ENCODE data around the gene PALLD. TPM values are rescaled to one million over a fixed set of nuclear protein-coding genes. Genes with fewer than 3 reads are reported as not detected.

The PALLD gene
- total RNA-seq, 5 donors from 2014 or later (not counting 1 experiment from before 2014, with no cell fraction given), result 0.56 to 1.9 (median 0.93) TPM

GRCh38 chr4:168622600-168622999 lies 125.7 kb downstream of the PALLD start:
- Mint-ChIP-seq H3K4me1 (no peaks in the 10 kb centered on the region), H3K9me3 (no peaks in the 10 kb centered on the region), H3K4me3 (no peak overlapping the region), H3K27ac (no peak overlapping the region), H3K27me3 (peaks cover 28 to 31% of the 10 kb centered on the region in 2 donors), H3K36me3 (no peaks in the 10 kb centered on the region)
- DNase-seq, result no peak
- ATAC-seq (replicated peaks in 1 of 4), result no peak
- 83% methylated on average over 4 of the region's 5 CpGs for WGBS (ENCODE audit: insufficient coverage)
- ChIA-PET POLR2A (no interaction called here), CTCF (no interaction called here)
- peaks cover 0 to 5% of the 10 kb centered on the region in 2 experiments for H3K27me3 ChIP-seq (replicated peaks in 1 of 2; ENCODE audit: control insufficient read depth in 2 of 2, extremely low read depth in 1 of 2, insufficient read depth in 2 of 2, low read length in 1 of 2)
- no peaks in the 10 kb centered on the region for H3K36me3 ChIP-seq (ENCODE audit: control insufficient read depth in 2 of 2, extremely low read depth in 1 of 2, insufficient read depth in 1 of 2, low read length in 1 of 2)
- no peak overlapping the region for H3K4me3 ChIP-seq (ENCODE audit: control insufficient read depth in 1 of 2, extremely low read depth in 1 of 2, low read length in 1 of 2)
- no peak overlapping the region for H3K27ac ChIP-seq (ENCODE audit: low read length)
- H3K9me3 ChIP-seq, result no peaks in the 10 kb centered on the region
- no peaks in the 10 kb centered on the region for H3K4me1 ChIP-seq (ENCODE audit: control insufficient read depth in 1 of 2, extremely low read depth in 1 of 2, insufficient read depth in 2 of 2, low read length in 2 of 2)

DNA sequence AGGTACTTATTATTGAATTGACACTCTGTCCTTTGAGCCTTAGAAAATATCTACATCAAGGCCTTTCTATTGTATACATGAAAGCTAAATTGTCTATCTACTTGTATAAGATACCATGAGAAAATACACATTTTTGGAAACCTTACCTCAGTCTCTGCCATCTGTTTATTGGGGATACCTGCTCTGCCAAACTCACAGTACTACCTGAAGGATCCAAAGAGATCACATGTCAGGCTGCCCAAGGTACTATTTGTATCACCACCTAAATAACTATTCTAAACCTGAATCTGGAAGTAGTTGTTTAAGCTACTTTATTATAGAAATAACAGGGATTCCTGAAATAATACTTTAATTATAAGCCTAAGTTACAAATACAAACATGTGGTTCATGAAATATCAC lies 126.2 kb downstream of the PALLD start:
- Mint-ChIP-seq H3K27ac (no peak overlapping the region), H3K9me3 (no peaks in the 10 kb centered on the region), H3K36me3 (no peaks in the 10 kb centered on the region), H3K4me3 (no peak overlapping the region), H3K27me3 (peaks cover 28 to 31% of the 10 kb centered on the region in 2 donors), H3K4me1 (no peaks in the 10 kb centered on the region)
- ATAC-seq (replicated peaks in 1 of 4) (no peak), DNase-seq (no peak)
- Histone ChIP-seq H3K36me3 (ENCODE audit: control insufficient read depth in 2 of 2, extremely low read depth in 1 of 2, insufficient read depth in 1 of 2, low read length in 1 of 2) (no peaks in the 10 kb centered on the region), H3K27me3 (replicated peaks in 1 of 2; ENCODE audit: control insufficient read depth in 2 of 2, extremely low read depth in 1 of 2, insufficient read depth in 2 of 2, low read length in 1 of 2) (peaks cover 0 to 5% of the 10 kb centered on the region in 2 experiments), H3K27ac (ENCODE audit: low read length) (no peak overlapping the region), H3K9me3 (no peaks in the 10 kb centered on the region), H3K4me1 (ENCODE audit: control insufficient read depth in 1 of 2, extremely low read depth in 1 of 2, insufficient read depth in 2 of 2, low read length in 2 of 2) (no peaks in the 10 kb centered on the region), H3K4me3 (ENCODE audit: control insufficient read depth in 1 of 2, extremely low read depth in 1 of 2, low read length in 1 of 2) (no peak overlapping the region)
- ChIA-PET POLR2A (no interaction called here), CTCF (no interaction called here)

GRCh38 chr4:168623484-168623883 lies 126.6 kb downstream of the PALLD start:
- Histone ChIP-seq H3K9me3 (no peaks in the 10 kb centered on the region), H3K27me3 (replicated peaks in 1 of 2; ENCODE audit: control insufficient read depth in 2 of 2, extremely low read depth in 1 of 2, insufficient read depth in 2 of 2, low read length in 1 of 2) (peaks cover 0 to 5% of the 10 kb centered on the region in 2 experiments), H3K4me3 (ENCODE audit: control insufficient read depth in 1 of 2, extremely low read depth in 1 of 2, low read length in 1 of 2) (no peak overlapping the region), H3K27ac (ENCODE audit: low read length) (no peak overlapping the region), H3K36me3 (ENCODE audit: control insufficient read depth in 2 of 2, extremely low read depth in 1 of 2, insufficient read depth in 1 of 2, low read length in 1 of 2) (no peaks in the 10 kb centered on the region), H3K4me1 (ENCODE audit: control insufficient read depth in 1 of 2, extremely low read depth in 1 of 2, insufficient read depth in 2 of 2, low read length in 2 of 2) (no peaks in the 10 kb centered on the region)
- Mint-ChIP-seq H3K36me3 (no peaks in the 10 kb centered on the region), H3K9me3 (no peaks in the 10 kb centered on the region), H3K27ac (no peak overlapping the region), H3K4me1 (no peaks in the 10 kb centered on the region), H3K4me3 (no peak overlapping the region), H3K27me3 (peaks cover 31 to 35% of the 10 kb centered on the region in 2 donors)
- DNase-seq (no peak), ATAC-seq (replicated peaks in 1 of 4) (no peak)
- ChIA-PET CTCF (no interaction called here), POLR2A (interaction anchor here in 1 of 2 donors (0.6 kb wide), 1 partner anchor 29 kb away, joined by 3 read pairs; no protein-coding TSS in a partner anchor)
- WGBS (ENCODE audit: insufficient coverage), result 100% methylated on average over 1 of the region's 5 CpGs

DNA sequence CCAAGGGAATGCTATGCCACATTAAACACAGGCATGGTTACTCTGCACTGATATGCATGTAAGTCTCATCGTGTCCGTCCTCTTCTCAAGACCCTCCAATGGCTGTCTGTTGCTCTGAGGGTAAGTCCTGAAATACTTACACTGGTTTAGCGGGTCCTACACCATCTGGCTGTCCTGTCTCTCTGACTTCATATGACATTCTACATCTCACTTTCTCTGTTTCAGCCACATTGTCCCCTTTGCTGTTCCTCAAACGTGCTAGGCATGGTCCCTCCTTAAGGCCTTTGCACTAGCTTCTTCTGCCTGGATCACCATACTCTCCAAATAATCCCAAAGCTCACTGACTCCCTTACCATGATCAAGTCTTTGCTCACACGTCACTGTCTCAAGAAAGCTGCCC lies 131.4 kb downstream of the PALLD start:
- Histone ChIP-seq H3K27me3 (replicated peaks in 1 of 2; ENCODE audit: control insufficient read depth in 2 of 2, extremely low read depth in 1 of 2, insufficient read depth in 2 of 2, low read length in 1 of 2) (peaks cover 14 to 17% of the 10 kb centered on the region in 2 experiments), H3K4me1 (ENCODE audit: control insufficient read depth in 1 of 2, extremely low read depth in 1 of 2, insufficient read depth in 2 of 2, low read length in 2 of 2) (peaks cover 0 to 7% of the 10 kb centered on the region in 2 experiments), H3K4me3 (ENCODE audit: control insufficient read depth in 1 of 2, extremely low read depth in 1 of 2, low read length in 1 of 2) (no peak overlapping the region), H3K36me3 (ENCODE audit: control insufficient read depth in 2 of 2, extremely low read depth in 1 of 2, insufficient read depth in 1 of 2, low read length in 1 of 2) (no peaks in the 10 kb centered on the region), H3K9me3 (no peaks in the 10 kb centered on the region), H3K27ac (ENCODE audit: low read length) (no peak overlapping the region)
- DNase-seq, result no peak
- 80% methylated on average over 5 of the region's 5 CpGs for WGBS (ENCODE audit: insufficient coverage)
- ChIA-PET CTCF (no interaction called here), POLR2A (no interaction called here)
- Mint-ChIP-seq H3K4me3 (no peak overlapping the region), H3K27me3 (peaks cover 39 to 50% of the 10 kb centered on the region in 2 donors), H3K4me1 (peaks cover 8 to 14% (median 14%) of the 10 kb centered on the region in 3 donors), H3K27ac (no peak overlapping the region), H3K36me3 (no peaks in the 10 kb centered on the region), H3K9me3 (no peaks in the 10 kb centered on the region)
- no peak for ATAC-seq (replicated peaks in 1 of 4)

- Histone ChIP-seq H3K27me3 (replicated peaks in 1 of 2; ENCODE audit: control insufficient read depth in 2 of 2, extremely low read depth in 1 of 2, insufficient read depth in 2 of 2, low read length in 1 of 2) (peaks cover 18 to 21% of the 10 kb centered on the region in 2 experiments), H3K27ac (ENCODE audit: low read length) (no peak overlapping the region), H3K9me3 (no peaks in the 10 kb centered on the region), H3K36me3 (ENCODE audit: control insufficient read depth in 2 of 2, extremely low read depth in 1 of 2, insufficient read depth in 1 of 2, low read length in 1 of 2) (no peaks in the 10 kb centered on the region), H3K4me3 (ENCODE audit: control insufficient read depth in 1 of 2, extremely low read depth in 1 of 2, low read length in 1 of 2) (no peak overlapping the region), H3K4me1 (ENCODE audit: control insufficient read depth in 1 of 2, extremely low read depth in 1 of 2, insufficient read depth in 2 of 2, low read length in 2 of 2) (peaks cover 6 to 7% of the 10 kb centered on the region in 2 experiments)
- POLR2A ChIA-PET, result no interaction called here
- H3K9me3 Mint-ChIP-seq, result no peaks in the 10 kb centered on the region
- CTCF ChIA-PET, result no interaction called here
- no peak overlapping the region for H3K27ac Mint-ChIP-seq
- 86% methylated on average over 4 of the region's 4 CpGs for WGBS (ENCODE audit: insufficient coverage)
- H3K4me1 Mint-ChIP-seq, result peaks cover 8 to 14% (median 14%) of the 10 kb centered on the region in 3 donors
- no peak overlapping the region for H3K4me3 Mint-ChIP-seq
- DNase-seq (no peak), ATAC-seq (replicated peaks in 1 of 4) (no peak)
- H3K36me3 Mint-ChIP-seq, result no peaks in the 10 kb centered on the region
- H3K27me3 Mint-ChIP-seq, result peaks cover 38 to 53% of the 10 kb centered on the region in 2 donors
Observed at GRCh38 chr4:168629566-168629965, 132.7 kb downstream of the PALLD start.

DNA sequence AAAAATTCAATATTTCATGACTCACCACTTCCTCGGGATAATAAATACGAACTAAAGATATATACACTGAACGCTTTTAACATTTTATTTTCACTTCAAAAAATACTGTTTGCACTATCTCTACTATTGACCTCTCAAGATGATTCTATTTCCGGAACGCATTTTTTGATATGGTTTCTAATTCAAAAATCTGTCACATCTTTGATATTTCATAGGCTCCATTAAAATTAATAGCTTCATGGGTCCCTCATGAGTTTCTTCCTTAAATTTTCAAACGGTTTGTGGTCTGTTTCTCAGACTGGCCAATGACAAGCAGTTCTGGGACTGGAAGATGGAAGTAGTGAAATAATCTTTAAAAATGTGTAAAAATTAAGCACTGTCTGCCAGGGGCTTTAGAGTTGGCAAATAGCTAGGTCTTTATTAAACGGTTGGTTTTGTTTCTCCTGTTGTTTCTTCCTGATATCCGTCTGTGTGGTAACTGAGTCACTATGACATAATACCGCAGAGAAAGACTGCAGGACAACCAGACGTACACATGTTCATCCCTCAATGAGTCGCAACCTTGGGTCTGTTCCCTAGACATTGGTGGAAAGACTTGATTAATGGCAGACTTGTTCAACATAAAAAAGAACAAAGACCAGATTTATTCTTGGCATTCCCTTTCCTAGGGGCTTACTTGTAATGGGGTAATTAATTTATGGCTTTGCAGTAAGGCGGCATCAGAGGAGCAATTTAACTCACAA lies 133.8 kb downstream of the PALLD start:
- DNase-seq, result no peak
- peak overlapping the region in 1 of 3 donors; percentile 42 for H3K4me3 Mint-ChIP-seq
- Histone ChIP-seq H3K27me3 (replicated peaks in 1 of 2; ENCODE audit: control insufficient read depth in 2 of 2, extremely low read depth in 1 of 2, insufficient read depth in 2 of 2, low read length in 1 of 2) (peaks cover 22 to 24% of the 10 kb centered on the region in 2 experiments), H3K36me3 (ENCODE audit: control insufficient read depth in 2 of 2, extremely low read depth in 1 of 2, insufficient read depth in 1 of 2, low read length in 1 of 2) (no peaks in the 10 kb centered on the region), H3K4me3 (ENCODE audit: control insufficient read depth in 1 of 2, extremely low read depth in 1 of 2, low read length in 1 of 2) (no peak overlapping the region), H3K9me3 (no peaks in the 10 kb centered on the region), H3K27ac (ENCODE audit: low read length) (no peak overlapping the region), H3K4me1 (ENCODE audit: control insufficient read depth in 1 of 2, extremely low read depth in 1 of 2, insufficient read depth in 2 of 2, low read length in 2 of 2) (peaks cover 6 to 7% of the 10 kb centered on the region in 2 experiments)
- H3K4me1 Mint-ChIP-seq, result peaks cover 8 to 14% (median 14%) of the 10 kb centered on the region in 3 donors
- H3K36me3 Mint-ChIP-seq, result no peaks in the 10 kb centered on the region
- WGBS (ENCODE audit: insufficient coverage), result 89% methylated on average over 6 of the region's 12 CpGs
- CTCF ChIA-PET, result no interaction called here
- H3K27ac Mint-ChIP-seq, result no peak overlapping the region
- H3K9me3 Mint-ChIP-seq, result no peaks in the 10 kb centered on the region
- POLR2A ChIA-PET, result no interaction called here
- no peak for ATAC-seq (replicated peaks in 1 of 4)
- H3K27me3 Mint-ChIP-seq, result peaks cover 49 to 64% of the 10 kb centered on the region in 2 donors
